ENCODE results near the gene MRPL40.

DNA sequence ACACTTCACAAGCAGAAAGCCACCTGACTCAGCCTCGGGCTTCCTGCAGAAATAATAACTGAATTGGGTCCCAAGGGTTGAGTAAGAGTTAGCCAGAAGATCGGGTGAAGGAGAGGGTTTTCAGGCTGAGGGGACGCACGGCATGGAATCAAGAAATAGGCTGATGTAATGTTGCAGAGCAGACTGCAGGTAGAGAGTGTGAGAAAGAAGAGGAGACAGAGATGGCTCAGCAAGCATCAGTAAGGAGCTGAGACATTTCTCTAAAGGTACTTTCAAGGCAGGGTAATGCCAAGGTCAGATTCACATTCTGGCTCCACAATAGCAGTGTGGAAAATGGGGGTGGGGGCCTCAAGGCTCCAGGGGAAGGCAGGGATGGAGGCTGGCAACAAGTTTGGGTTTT, 19.4 kb upstream of the MRPL40 start:
- TF ChIP-seq, protein P1, sequence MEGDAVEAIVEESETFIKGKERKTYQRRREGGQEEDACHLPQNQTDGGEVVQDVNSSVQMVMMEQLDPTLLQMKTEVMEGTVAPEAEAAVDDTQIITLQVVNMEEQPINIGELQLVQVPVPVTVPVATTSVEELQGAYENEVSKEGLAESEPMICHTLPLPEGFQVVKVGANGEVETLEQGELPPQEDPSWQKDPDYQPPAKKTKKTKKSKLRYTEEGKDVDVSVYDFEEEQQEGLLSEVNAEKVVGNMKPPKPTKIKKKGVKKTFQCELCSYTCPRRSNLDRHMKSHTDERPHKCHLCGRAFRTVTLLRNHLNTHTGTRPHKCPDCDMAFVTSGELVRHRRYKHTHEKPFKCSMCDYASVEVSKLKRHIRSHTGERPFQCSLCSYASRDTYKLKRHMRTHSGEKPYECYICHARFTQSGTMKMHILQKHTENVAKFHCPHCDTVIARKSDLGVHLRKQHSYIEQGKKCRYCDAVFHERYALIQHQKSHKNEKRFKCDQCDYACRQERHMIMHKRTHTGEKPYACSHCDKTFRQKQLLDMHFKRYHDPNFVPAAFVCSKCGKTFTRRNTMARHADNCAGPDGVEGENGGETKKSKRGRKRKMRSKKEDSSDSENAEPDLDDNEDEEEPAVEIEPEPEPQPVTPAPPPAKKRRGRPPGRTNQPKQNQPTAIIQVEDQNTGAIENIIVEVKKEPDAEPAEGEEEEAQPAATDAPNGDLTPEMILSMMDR (conservative IDR thresholded peaks at IDR 0.05; ENCODE audit: low read depth in 2 of 2): no peak
- TF ChIP-seq EZH2phosphoT487 (IDR thresholded peaks at IDR 0.05; ENCODE audit: unreplicated experiment) (no peak), CREB1 (CRISPR knock-in tag; IDR thresholded peaks at IDR 0.05; ENCODE audit: low read depth) (no peak), NANOG (IDR thresholded peaks at IDR 0.05; ENCODE audit: borderline replicate concordance) (no peak), POLR2AphosphoS5 (IDR thresholded peaks at IDR 0.05; ENCODE audit: low read depth) (no peak), EZH2 (IDR thresholded peaks at IDR 0.05; ENCODE audit: low read depth, unreplicated experiment) (no peak), JUNB (IDR thresholded peaks at IDR 0.05; ENCODE audit: unreplicated experiment) (no peak), ZNF114 (CRISPR knock-in tag; IDR thresholded peaks at IDR 0.05) (no peak), ZNF331 (CRISPR knock-in tag; IDR thresholded peaks at IDR 0.05; ENCODE audit: low read depth) (no peak)
- TF ChIP-seq, protein P2, sequence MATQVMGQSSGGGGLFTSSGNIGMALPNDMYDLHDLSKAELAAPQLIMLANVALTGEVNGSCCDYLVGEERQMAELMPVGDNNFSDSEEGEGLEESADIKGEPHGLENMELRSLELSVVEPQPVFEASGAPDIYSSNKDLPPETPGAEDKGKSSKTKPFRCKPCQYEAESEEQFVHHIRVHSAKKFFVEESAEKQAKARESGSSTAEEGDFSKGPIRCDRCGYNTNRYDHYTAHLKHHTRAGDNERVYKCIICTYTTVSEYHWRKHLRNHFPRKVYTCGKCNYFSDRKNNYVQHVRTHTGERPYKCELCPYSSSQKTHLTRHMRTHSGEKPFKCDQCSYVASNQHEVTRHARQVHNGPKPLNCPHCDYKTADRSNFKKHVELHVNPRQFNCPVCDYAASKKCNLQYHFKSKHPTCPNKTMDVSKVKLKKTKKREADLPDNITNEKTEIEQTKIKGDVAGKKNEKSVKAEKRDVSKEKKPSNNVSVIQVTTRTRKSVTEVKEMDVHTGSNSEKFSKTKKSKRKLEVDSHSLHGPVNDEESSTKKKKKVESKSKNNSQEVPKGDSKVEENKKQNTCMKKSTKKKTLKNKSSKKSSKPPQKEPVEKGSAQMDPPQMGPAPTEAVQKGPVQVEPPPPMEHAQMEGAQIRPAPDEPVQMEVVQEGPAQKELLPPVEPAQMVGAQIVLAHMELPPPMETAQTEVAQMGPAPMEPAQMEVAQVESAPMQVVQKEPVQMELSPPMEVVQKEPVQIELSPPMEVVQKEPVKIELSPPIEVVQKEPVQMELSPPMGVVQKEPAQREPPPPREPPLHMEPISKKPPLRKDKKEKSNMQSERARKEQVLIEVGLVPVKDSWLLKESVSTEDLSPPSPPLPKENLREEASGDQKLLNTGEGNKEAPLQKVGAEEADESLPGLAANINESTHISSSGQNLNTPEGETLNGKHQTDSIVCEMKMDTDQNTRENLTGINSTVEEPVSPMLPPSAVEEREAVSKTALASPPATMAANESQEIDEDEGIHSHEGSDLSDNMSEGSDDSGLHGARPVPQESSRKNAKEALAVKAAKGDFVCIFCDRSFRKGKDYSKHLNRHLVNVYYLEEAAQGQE (IDR thresholded peaks at IDR 0.05; ENCODE audit: unreplicated experiment): no peak
- TF ChIP-seq, protein P3, sequence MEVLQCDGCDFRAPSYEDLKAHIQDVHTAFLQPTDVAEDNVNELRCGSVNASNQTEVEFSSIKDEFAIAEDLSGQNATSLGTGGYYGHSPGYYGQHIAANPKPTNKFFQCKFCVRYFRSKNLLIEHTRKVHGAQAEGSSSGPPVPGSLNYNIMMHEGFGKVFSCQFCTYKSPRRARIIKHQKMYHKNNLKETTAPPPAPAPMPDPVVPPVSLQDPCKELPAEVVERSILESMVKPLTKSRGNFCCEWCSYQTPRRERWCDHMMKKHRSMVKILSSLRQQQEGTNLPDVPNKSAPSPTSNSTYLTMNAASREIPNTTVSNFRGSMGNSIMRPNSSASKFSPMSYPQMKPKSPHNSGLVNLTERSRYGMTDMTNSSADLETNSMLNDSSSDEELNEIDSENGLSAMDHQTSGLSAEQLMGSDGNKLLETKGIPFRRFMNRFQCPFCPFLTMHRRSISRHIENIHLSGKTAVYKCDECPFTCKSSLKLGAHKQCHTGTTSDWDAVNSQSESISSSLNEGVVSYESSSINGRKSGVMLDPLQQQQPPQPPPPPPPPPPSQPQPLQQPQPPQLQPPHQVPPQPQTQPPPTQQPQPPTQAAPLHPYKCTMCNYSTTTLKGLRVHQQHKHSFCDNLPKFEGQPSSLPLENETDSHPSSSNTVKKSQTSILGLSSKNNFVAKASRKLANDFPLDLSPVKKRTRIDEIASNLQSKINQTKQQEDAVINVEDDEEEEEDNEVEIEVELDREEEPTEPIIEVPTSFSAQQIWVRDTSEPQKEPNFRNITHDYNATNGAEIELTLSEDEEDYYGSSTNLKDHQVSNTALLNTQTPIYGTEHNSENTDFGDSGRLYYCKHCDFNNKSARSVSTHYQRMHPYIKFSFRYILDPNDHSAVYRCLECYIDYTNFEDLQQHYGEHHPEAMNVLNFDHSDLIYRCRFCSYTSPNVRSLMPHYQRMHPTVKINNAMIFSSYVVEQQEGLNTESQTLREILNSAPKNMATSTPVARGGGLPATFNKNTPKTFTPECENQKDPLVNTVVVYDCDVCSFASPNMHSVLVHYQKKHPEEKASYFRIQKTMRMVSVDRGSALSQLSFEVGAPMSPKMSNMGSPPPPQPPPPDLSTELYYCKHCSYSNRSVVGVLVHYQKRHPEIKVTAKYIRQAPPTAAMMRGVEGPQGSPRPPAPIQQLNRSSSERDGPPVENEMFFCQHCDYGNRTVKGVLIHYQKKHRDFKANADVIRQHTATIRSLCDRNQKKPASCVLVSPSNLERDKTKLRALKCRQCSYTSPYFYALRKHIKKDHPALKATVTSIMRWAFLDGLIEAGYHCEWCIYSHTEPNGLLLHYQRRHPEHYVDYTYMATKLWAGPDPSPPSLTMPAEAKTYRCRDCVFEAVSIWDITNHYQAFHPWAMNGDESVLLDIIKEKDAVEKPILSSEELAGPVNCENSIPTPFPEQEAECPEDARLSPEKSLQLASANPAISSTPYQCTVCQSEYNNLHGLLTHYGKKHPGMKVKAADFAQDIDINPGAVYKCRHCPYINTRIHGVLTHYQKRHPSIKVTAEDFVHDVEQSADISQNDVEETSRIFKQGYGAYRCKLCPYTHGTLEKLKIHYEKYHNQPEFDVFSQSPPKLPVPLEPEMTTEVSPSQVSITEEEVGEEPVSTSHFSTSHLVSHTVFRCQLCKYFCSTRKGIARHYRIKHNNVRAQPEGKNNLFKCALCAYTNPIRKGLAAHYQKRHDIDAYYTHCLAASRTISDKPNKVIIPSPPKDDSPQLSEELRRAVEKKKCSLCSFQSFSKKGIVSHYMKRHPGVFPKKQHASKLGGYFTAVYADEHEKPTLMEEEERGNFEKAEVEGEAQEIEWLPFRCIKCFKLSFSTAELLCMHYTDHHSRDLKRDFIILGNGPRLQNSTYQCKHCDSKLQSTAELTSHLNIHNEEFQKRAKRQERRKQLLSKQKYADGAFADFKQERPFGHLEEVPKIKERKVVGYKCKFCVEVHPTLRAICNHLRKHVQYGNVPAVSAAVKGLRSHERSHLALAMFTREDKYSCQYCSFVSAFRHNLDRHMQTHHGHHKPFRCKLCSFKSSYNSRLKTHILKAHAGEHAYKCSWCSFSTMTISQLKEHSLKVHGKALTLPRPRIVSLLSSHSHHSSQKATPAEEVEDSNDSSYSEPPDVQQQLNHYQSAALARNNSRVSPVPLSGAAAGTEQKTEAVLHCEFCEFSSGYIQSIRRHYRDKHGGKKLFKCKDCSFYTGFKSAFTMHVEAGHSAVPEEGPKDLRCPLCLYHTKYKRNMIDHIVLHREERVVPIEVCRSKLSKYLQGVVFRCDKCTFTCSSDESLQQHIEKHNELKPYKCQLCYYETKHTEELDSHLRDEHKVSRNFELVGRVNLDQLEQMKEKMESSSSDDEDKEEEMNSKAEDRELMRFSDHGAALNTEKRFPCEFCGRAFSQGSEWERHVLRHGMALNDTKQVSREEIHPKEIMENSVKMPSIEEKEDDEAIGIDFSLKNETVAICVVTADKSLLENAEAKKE (CRISPR knock-in tag; IDR thresholded peaks at IDR 0.05): no peak

Measured in GM23338 (cell line).